NCI-H1436 treated with DMSO at 0.1 percent for 48 hours (cell line): Measurements from ENCODE around the gene TRMU.

Experiments
- DNase-seq: peaks from one replicate; lab custom pipeline; 2025; lab: John Stamatoyannopoulos, UW

TRMU gene

DNA sequence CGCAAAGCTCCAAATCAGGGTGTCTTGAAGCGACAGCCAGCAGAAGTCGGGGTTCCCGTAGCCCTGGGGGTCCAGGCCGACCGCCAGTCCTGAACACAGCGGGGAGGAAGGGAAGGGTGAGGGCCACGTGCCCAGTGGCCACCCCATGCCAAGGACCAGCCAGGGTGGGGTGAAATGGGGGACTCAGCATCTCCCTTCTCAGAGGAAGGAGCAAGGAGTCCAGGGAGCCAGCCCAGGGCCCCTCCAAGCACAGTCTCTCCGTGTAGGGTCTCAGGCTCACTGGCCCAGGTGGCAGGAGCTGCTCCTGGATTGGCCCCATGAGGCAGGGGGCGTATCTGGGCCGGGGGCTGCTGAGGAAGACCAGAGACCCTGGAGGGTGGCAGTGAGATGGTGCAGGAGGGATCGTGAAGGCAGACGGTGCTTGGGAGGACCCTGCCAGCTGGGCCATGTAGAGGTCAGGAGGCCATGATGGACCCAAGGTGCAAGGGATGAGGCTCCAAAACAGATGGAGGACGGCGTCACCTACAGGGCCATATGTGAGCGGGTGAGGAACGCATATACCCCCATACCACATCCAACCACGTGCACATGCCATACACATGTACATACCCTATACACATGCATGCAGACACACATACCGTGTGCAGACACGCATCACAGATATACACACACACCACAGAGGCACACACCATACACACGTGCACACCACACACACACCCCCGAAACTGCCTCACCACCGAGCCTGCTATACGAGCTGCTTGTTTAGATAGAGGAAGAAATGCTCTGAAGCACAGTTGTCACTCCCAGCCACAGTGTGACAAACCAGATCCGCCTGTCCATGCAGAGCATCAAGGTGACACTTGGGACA lies 34.4 kb downstream of the TRMU start:
- DNase-seq, result no peak

DNA sequence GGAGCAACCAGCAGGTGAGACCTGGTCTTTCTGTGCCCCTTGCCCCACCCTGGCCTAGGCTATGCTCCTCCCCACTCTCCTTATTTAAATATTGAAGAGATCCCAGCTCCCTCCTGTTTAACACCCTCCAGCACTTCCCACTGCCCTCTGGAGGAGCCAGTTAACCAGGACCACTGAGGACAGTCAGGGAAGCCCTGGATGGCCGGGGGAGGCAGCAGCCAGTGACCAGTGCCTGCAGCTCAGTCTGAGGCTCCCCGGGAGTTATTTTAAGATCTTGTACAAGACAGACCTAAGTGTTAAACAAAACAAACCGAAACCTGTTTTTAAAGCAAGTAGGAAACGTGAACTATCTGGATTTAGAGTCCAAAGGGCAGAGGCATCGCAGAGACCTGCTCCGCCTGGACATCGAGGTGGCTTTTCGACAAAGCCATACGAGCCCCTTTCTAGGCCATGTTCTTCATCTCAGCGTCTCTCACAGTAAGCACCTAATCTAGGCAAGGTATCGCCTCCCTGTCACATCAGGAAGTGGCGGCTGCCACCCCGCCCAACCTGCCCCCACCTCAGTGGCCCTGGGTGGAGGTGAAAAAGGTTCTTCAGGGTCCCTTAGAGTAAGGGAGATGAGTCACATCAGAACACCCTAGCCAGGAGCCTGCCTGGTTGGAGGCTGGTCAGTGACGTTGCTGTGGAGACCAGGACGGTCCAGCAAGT lies 35.2 kb downstream of the TRMU start:
- DNase-seq, result no peak

DNA sequence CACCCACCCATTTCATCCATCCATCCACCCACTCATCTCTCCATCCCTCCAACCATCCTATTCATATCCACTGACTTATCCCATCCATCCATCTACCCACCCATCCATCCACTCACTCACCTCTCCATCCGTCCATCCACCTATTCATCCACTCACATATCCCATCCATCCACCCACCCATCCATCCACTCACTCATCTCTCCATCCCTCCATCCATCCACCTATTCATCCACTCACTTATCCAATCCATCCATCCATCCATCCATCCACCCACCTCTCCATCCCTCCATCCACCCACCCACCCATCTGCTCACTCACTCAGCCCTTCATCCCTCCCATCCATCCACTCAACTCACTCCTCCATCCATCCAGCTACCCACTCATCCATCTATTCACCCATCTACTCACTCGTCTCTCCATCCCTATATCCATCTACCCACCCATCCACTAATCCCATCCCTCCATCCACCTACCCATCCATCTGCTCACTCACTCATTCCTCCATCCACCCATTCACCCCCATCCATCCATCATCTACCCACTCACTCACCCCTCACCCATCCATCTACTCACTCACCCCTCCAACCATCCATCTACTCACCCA lies 36.2 kb downstream of the TRMU start:
- no peak for DNase-seq

DNA sequence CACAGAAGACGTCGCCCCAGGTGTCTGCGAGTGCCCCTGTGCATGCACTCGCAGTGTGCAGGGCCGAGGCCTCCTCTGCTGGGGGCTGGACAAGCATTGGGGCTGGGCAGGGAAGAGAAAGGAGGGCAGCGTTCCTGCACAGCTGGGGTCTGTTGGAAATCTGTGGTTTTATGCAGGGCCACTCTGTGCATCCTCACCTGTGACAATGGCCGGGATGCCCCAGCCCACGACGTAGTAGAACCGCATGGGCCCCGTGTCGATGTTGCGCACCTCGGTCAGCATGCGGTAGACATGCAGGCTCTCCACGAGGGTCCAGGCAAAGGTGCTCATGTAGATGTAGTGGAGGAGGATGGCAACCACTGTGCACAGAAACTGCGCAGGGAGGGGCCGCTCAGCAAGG lies 37.2 kb downstream of the TRMU start:
- no peak for DNase-seq

DNA sequence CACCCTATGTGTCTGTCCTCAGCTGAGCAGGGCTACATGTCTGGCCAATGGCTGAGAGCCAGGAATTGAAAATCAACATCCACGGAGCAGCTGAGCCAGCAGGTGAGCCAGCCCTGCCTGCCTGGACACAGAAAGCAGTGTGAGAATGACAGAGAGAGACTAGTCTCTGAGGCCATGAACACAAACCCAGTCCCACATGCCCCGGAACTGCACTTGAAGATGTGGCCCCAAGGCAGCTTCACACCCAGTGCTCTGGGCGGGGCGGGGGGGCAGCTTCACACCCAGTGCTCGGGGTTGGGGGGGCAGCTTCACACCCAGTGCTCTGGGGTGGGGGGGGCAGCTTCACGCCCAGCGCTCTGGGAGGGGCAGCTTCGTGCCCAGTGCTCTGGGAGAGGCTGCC lies 37.6 kb downstream of the TRMU start:
- no peak for DNase-seq

DNA sequence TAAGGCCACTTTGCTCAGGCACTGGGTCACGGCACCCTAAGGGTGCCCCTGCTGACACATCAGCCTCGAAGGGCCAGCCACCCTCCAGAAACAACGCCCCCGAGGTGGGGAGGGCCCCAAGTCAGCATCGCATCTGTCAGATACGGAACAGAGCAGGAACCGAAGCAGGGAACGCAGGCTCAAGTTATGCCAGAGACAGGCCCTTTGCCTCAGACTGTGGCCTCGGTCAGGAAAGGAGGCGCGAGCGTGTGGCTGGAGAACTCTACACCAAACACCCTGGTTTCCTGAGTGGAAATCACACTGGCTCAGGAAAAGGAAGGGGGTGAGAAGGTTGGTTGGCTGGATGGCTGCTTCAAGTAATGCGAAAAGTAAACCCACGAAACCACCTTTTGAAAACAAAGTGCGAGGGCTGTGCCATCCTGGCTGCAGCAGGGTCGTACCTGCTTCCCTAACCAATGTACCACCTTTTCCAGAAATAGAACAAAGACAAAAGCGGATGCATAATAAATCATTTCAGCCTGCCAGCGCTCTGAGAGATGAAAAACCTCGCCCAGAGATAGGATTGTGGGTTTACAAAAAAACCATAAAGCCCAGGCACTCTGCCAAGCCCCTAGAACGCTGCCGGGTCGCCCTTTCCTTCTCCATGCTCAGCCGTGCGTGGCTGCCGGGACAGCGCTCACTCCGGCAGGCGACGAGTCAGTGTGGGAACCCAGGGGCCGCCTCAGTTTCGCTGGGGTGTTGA lies 38.6 kb downstream of the TRMU start:
- DNase-seq, result no peak

DNA sequence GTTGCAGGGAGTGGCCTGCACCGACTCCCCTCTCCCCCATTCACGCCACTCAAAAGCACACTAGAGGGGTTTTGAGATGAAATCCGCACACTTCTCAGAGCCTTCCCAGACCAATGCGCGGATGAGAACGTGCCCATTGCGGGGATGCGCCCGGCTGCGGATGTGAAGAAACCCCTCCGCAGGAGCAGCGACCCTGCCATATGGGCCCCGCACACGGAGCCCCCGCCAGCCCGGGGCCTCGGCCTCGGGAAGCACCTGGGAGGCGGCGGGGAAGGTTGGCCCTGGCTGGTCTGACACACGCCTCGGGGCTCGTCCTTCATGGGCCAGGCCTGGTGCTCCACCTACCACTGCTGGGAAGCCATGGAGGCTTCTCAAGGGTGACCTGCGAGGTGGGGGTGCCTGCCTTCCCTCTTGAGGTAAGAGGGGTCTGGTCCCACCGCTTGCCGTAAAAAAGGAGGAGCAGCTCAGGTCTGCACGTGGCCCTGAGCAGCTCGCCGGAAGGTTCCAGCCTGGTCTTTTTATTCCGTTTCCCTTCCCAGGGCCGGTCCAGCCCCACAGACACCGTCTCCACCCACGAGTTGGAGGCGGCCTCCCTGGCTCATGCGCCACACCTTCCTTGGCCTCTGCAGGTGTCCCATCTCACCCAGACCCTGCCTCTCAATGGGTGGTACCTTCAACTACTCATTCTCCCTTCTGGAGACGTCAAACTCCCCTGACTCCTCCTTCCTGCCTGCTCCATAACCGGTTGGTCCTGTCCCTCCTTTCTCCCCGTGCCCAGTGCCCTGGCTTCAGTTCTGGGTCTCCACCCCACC lies 39.4 kb downstream of the TRMU start:
- no peak for DNase-seq

DNA sequence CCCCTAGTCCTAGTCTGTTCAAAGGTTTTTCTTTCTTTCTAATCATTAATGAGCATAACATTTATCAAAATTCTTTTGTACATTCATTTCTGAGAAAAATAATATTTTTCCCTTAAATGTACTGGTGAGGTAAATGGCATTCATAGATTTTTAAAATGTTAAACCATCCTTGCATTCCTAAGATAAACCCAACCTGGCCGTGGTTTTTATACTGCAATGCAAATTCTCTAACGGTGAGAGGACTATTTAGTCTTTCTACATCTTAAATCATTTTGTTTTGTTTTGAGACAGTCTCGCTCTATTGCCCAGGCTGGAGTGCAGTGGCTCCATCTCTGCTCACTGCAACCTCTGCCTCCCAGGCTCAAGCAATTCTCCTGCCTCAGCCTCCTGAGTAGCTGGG lies 40.6 kb downstream of the TRMU start:
- DNase-seq, result no peak

DNA sequence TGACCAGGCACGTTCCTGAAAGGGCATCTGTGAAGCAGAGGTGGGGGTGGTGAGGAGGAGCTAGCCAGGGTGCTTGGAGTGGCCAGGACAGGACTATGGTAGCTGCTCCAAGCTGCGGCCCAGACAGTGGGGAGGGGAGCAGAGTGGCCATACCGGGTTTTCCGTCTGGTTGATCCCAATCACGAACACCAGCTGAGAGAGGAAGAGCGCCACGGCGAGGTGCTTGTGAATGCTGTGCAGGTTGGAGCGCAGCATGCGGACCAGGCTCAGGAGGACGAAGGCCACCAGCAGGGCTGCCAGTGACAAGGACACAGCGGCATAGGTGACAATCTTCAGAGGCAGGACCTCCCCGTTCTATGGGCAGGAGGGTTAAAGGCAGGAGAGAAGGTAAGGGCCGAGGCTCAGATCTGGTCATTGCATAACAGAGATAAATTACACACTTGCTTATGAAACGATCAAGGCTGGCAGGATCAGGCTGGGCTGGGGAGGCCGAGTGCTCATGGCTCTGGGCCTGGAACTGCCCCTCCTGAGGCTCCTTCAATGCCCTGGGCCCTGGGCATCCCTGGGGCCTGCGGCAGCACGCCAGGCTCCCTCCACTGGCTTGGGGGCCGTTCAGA lies 41.5 kb downstream of the TRMU start:
- DNase-seq, result no peak

DNA sequence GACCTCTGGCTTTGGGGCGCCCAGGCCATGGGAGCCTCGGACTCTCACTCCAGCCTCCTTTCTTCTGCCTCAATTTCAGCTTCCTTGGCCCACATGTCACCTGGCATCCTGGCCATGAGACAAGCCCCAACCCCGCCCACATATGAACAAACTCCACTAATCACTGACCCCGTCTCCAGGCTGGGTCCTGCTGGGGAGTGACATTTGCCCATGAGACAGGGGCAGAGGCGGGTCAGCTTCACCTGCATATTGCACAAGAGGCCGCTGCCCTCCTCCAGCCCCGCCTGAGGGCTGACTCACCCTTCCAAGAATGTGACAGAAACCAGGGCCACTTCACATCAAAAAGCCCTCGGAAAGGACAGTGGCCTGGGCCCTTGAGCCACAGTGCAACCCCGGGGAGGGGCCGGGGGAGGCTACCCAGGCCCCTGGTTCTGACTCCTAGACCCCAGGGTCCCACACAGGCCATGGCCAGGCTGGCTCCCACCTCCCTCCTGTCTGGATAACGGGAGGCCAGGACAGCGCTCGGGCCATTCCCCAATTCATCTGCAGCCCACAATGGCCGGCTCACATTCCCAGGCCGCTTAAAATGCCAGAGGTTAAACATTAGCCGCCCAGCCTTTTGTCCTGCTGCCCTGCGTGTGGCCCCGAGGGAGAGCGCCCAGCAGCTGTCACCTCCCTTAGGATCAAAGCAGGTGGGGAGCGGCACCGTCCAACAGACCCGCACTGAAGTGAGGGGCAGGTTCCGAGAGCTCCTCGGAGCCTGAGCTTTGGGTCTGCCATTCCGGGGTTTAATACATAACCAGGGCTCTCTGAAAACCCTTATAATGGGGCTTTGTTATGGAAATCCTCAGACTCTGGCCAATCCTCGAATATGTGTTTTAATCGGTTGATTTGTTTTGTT lies 42.3 kb downstream of the TRMU start:
- no peak for DNase-seq

DNA sequence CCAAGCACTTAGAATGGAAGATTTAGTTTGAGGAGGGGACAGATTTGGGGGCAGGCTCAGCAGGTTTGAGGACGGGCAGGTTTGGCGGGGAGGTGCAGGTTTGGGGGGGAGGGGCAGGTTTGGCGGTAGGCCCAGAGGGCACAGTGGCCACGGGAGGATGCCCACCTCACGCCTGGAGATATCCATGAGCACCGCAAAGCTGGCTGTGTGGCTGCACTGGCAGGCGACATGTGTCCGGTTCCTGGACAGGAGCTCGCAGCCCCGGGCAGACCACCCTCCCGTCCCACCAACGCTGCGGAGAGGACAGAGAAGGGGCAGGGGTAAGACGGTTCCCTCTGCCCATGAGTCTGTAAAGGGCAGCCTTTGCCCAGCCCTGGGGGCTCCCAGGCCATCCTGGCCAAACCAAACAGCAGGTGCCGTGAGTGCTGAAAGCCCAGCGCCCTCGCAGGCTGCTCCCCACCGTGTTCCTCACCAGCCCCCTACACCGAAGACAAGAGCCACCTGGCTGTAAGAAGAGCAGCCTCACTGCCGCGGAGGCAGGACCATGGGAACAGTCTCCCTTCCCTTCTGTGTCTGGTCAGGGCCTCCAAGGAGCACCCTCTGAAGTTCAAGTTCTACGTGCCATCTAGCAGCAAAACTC lies 43.0 kb downstream of the TRMU start:
- DNase-seq, result no peak

DNA sequence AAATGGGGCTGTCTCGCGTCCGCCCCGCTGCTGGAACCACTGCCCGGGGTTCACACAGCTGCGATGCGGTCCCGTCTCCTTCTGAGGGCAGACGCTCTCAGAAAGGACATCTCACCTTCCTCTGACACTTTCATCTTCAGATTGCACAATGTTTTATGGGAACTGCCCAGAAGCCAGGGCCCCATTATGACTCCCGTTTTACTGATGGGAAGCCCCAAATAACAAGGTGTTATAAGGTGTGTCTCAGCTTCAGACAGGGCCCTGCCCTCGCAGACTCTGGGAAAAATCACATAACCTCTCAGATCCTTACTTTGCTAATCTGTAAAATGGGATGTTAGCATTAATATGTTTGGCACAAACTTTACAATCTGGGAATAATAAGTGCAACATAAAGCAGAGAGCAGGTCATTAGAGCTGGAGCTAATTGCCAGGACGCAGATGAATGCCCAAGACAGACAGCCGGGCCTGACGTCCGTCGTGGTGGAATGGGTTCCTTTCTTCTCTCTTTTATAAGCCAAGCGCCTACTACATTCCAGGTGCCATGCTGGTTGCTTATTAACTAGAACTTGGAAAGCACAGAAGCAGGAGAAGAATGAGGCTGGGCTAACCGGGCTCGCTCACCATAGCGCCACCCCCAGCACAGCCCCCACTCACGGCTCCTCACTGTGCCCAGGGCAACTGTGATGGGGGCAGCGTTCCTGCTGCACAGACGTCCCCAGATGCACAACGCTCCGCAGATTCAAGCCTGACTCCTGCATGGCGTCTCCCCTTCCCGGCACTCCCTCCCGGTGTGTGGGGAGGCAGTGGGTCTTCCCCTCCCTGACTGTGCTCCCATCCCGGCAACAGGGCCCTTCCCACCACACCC lies 43.8 kb downstream of the TRMU start:
- DNase-seq, result no peak

DNA sequence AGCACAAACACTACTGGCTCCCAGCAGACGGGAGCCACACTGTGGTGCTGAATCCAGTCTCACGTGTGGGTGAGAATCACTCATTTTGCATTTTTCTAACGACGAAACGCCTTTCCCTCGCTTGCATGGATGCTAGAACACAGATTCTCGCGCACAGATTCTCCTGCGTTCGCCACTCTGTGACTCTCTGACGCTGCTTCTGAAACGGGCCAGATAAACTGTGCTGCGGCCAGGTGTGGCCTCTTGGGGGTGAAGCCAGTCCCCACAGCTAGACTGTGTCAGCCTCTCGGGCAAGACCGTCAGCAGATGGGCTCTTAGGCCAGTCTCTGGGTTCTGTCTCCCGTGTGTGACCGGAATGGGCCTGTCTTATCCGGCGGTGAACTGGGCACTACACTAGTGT lies 44.6 kb downstream of the TRMU start:
- DNase-seq, result no peak

DNA sequence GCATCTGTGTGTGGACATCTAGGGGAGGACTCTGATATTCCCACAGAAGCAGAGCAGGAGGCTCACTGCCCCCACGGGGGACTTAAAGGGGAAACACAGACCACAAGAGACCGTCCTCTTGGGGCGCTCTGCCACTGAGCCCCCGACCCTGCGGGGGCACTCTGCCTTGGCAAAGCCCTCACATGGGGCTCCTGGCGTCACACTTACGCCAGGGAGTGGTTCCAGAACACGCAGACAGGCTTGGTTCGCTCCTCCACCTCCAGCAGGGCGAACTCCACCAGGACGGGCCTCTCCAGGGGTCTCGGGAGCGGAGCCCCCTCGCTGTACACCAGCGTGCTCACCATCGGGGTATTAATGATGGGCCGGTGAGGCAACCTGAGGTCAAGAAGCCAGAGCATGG lies 45.1 kb downstream of the TRMU start:
- no peak for DNase-seq

DNA sequence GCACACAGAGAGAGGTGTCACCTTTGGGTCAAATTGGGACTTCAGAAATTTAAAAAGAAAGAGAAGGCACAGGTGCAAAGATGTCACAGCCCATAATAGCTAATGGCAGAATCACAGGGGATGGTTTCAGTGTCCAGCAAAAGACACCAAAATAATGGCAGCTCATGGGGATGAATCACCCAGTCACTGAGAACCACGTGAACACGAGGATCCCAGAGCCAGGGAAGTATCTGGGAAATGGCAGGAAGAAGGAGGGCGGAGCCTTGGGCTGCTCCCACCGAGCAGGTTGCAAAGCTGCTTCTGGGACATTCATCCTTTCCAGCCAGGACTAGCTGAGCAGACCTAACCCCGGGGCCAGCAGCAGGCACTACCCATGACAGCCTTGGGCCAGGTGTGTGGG lies 45.6 kb downstream of the TRMU start:
- no peak for DNase-seq

DNA sequence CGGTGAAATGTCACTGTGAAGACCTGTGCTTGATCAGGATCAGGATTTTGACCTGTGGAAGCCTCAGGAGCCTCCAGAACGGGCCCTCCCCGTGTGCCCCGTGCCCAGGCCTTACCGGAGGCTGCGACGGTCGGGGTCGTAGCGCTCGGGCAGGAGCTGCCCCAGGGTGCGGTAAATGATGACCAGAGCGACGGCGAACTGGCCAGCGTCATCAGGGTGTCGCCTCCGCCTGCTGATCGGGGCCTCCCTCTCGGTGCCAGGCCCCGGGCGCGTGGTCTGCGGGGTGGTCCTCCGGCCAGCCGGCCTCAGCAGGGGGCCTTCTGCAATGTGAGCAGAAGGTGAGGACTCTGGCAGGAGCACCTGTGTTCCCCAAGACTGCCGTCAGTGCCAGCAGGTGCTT lies 46.2 kb downstream of the TRMU start:
- DNase-seq, result no peak

DNA sequence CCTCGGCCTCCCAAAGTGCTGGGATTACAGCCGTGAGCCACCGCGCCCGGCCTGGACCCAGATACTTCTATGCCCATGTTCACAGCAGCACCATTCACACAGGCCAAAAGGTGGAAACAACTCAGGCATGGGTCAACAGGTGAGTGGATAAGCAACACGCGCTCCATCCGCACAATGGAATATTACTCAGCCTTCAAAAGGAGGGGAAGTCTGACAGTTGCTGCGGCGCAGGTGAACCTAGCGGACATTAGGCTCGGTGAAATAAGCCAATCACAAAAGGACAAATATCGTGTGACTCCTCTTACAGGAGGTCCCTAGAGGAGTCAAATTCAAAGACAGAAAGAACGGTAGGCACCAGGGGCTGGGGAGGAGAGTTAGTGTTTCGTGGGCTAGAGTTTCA lies 47.0 kb downstream of the TRMU start:
- DNase-seq, result no peak

DNA sequence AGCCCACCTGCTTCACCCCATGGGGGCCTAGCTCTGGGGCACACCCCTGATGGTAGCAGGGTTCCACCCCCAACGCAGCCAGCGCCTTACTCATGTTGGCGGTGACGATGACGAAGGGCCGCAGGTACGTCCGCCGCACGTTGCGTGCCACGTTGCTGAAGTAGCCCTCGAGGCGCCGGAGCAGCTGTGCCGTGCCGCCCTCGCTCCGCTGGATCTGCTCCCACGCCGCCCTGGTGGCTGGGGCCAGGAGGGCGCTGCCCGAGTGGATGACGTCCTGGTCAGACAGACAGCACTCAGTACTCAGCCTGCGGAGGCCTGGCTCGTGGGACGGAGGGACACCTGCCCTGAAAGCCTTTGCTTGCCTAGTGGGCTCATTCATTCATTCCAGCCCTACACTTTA lies 50.8 kb downstream of the TRMU start:
- DNase-seq, result no peak

DNA sequence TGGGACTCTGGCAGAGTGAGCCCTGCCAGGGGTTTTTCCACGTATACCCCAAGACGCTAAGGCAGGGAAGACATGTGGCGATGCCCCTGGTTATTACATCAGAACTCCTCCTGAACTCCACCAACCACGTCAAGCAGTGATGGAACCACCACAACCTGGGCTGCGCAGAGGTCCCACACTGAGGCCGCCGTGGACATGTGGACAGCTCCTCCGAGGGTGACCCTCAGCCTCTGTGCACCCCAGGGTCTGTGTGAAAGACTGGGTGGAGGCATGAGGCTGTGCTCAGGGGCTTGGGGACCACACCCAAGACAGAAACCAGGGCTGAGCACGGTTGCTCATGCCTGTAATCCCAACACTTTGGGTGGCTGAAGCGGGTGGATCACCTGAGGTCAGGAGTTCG lies 52.2 kb downstream of the TRMU start:
- DNase-seq, result no peak
